K562 (cell line): ENCODE data around the gene ANXA7. TPM values are rescaled to one million over a fixed set of nuclear protein-coding genes. Genes with fewer than 3 reads are reported as not detected.
A peak's percentile ranks its signal among the peaks of the same experiment; 100 is the strongest.

Source experiments
- ARHGAP35 ChIP-seq: fragments of 450-650 bp; IDR thresholded peaks from 2 replicates; pipeline ENCODE4 v1.6.1; 2018; ENCODE audit not compliant: partially characterized antibody
- ARID1B ChIP-seq: fragments of 450-650 bp; IDR thresholded peaks from 2 replicates; pipeline ENCODE4 v1.6.1; 2016; ENCODE audit warnings: antibody characterized with exemption, mild to moderate bottlenecking, inconsistent platforms
- ARID3A ChIP-seq: IDR thresholded peaks from 2 replicates; pipeline ENCODE4 v1.6.1; 2012; ENCODE audit warnings: low read depth, low read length, improper control_type of control experiment, borderline replicate concordance
- BACH1 ChIP-seq: fragments of 200-800 bp; sonication (Bioruptor generic); IDR thresholded peaks from 2 replicates; pipeline ENCODE4 v1.6.1; 2016; ENCODE audit warnings: missing genetic modification characterization, missing compliant biosample characterization
- BCOR ChIP-seq: fragments of 450-650 bp; IDR thresholded peaks from 2 replicates; pipeline ENCODE4 v1.6.1; 2016
- BRF1 ChIP-seq: IDR thresholded peaks from 3 replicates; pipeline ENCODE4 v1.6.1; 2011; ENCODE audit warnings: borderline replicate concordance, mild to moderate bottlenecking; ENCODE audit not compliant: insufficient read length; ENCODE audit errors: extremely low read depth
- CAMTA2 ChIP-seq: fragments of 250-450 bp; sonication (Bioruptor Pico); conservative IDR thresholded peaks from 2 replicates; pipeline ENCODE4 v1.5.1; 2022
- CREM ChIP-seq: IDR thresholded peaks from 2 replicates; pipeline ENCODE4 v1.6.1; 2014; ENCODE audit warnings: antibody characterized with exemption, low read depth
- HOMEZ ChIP-seq: fragments of 250-450 bp; sonication (Bioruptor Pico); IDR thresholded peaks from 2 replicates; pipeline ENCODE4 v1.4.0; 2020; ENCODE audit warnings: mild to moderate bottlenecking, moderate library complexity
- MEF2D ChIP-seq: conservative IDR thresholded peaks from 2 replicates; pipeline ENCODE4 v1.6.1; 2016; ENCODE audit warnings: low read depth, missing genetic modification characterization, missing compliant biosample characterization
- RBBP5 ChIP-seq: fragments of 200-600 bp; sonication (generic); IDR thresholded peaks from 2 replicates; pipeline ENCODE4 v1.6.1; 2012; ENCODE audit warnings: borderline replicate concordance, mild to moderate bottlenecking, low read length, control low read depth, inconsistent platforms; ENCODE audit not compliant: insufficient read depth, poor library complexity, severe bottlenecking
- RBM34 ChIP-seq: fragments of 200-400 bp; formaldehyde crosslinking; IDR thresholded peaks from 2 replicates; pipeline ENCODE4 v1.6.1; 2018; ENCODE audit warnings: low read length, borderline replicate concordance; ENCODE audit not compliant: insufficient read depth
- RFX5 ChIP-seq: IDR thresholded peaks from 2 replicates; pipeline ENCODE4 v1.6.1; 2011; ENCODE audit warnings: low read depth, mild to moderate bottlenecking, improper control_type of control experiment, low read length
- SMC3 ChIP-seq: conservative IDR thresholded peaks from 2 replicates; pipeline ENCODE4 v1.6.1; 2011; ENCODE audit warnings: low read depth, low read length, improper control_type of control experiment; ENCODE audit not compliant: insufficient read depth
- SRF ChIP-seq, 2 experiments: fragments of 250-450, 450-650 bp in 1 of 2; sonication (Bioruptor Pico) in 1 of 2; sonication (generic) in 1 of 2; formaldehyde crosslinking; IDR thresholded peaks; 2 replicates each; pipeline versions ENCODE4 v1.5.0 to v1.5.1; 2020 to 2022; ENCODE audit warnings: mild to moderate bottlenecking in 1 of 2, missing genetic modification reagents in 1 of 2
- TAF1 ChIP-seq: IDR thresholded peaks from 2 replicates; pipeline ENCODE4 v1.6.1; 2011; ENCODE audit warnings: mild to moderate bottlenecking, low read length, moderate library complexity; ENCODE audit not compliant: insufficient read depth, control insufficient read depth, severe bottlenecking; ENCODE audit errors: extremely low read depth
- TCF7L2 ChIP-seq: fragments of 150-350 bp; IDR thresholded peaks from 2 replicates; pipeline ENCODE4 v1.6.1; 2016; ENCODE audit warnings: low read depth, mild to moderate bottlenecking, low read length, moderate library complexity
- polyA plus RNA-seq, 8 experiments: library from polyadenylated mRNA; depleted of rRNA in 4 of 8; stranded (reverse) in 5 of 8; unstranded in 3 of 8; fragments of >200 nt; fragmentation: Nextera tagmentation in 2 of 8; fragmentation: Illumina TruSeq in 1 of 8; extraction: Ambion mirVana in 2 of 8; extraction: Trizol in 1 of 8; gene quantifications; 2 replicates each; pipeline versions ENCODE4 v1.2.1 to v1.2.3, GENCODE V29; 2011 to 2014; ENCODE audit warnings: inconsistent platforms in 1 of 8, missing spikeins in 1 of 8
- total RNA-seq, 7 experiments: library from RNA; depleted of rRNA in 6 of 7; stranded (reverse); fragments of >200 nt in 6 of 7; fragmentation: Illumina TruSeq in 2 of 7; extraction: Trizol in 2 of 7; gene quantifications; 2 replicates each; pipeline versions ENCODE4 v1.2.1 to v1.2.3, GENCODE V29; 2011 to 2021; ENCODE audit warnings: low replicate concordance in 1 of 7
- TF ChIP-seq, protein P1 (sequence below): fragments of 250-450 bp; sonication (Bioruptor Pico); IDR thresholded peaks from 2 replicates; pipeline ENCODE4 v1.8.0; 2021; ENCODE audit warnings: moderate library complexity, mild to moderate bottlenecking, inconsistent platforms
- TF ChIP-seq, protein P2 (sequence below): fragments of 450-650 bp; formaldehyde crosslinking; IDR thresholded peaks from 2 replicates; pipeline ENCODE4 v1.4.0; 2020; ENCODE audit warnings: mild to moderate bottlenecking, moderate library complexity
- TF ChIP-seq, protein P3 (sequence below): fragments of 250-450 bp; sonication (Bioruptor Pico); IDR thresholded peaks from 2 replicates; pipeline ENCODE4 v1.4.0; 2020
- TF ChIP-seq, protein P4 (sequence below): fragments of 250-450 bp; sonication (Bioruptor Pico); IDR thresholded peaks from 2 replicates; pipeline ENCODE4 v1.8.0; 2022; ENCODE audit warnings: moderate library complexity, mild to moderate bottlenecking, inconsistent platforms

ANXA7 gene
- total and polyA plus RNA-seq, 9 of the 15 experiments (the other 6 are each of a cell fraction or from before 2014, with no cell fraction given) = 81.6 to 157 (median 122) TPM

- TF ChIP-seq ARHGAP35 (peak; percentile 24), HOMEZ (CRISPR knock-in tag) (no peak), BRF1 (no peak), BACH1 (tag) (no peak; the same call in 1 of the 2 replicates), CAMTA2 (no peak), MEF2D (tag) (peak; percentile 70; the same call in 1 of the 2 replicates), ARID1B (peak; percentile 100), TCF7L2 (no peak; the same call in 1 of the 2 replicates), ARID3A (peak; percentile 85; the same call in 1 of the 2 replicates), SMC3 (no peak), RBBP5 (peak; percentile 29), RFX5 (no peak), RBM34 (no peak), CREM (peak; percentile 82), TAF1 (peak; percentile 32), BCOR (peak; percentile 86), SRF (CRISPR knock-in tag; IDR thresholded peaks at IDR 0.05) (no peak; a peak in 1 of 4 replicates)
- TF ChIP-seq, protein P1, sequence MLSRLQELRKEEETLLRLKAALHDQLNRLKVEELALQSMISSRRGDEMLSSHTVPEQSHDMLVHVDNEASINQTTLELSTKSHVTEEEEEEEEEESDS (CRISPR knock-in tag) = no peak
- TF ChIP-seq, protein P2, sequence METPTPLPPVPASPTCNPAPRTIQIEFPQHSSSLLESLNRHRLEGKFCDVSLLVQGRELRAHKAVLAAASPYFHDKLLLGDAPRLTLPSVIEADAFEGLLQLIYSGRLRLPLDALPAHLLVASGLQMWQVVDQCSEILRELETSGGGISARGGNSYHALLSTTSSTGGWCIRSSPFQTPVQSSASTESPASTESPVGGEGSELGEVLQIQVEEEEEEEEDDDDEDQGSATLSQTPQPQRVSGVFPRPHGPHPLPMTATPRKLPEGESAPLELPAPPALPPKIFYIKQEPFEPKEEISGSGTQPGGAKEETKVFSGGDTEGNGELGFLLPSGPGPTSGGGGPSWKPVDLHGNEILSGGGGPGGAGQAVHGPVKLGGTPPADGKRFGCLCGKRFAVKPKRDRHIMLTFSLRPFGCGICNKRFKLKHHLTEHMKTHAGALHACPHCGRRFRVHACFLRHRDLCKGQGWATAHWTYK (CRISPR knock-in tag) = no peak
- TF ChIP-seq, protein P3, sequence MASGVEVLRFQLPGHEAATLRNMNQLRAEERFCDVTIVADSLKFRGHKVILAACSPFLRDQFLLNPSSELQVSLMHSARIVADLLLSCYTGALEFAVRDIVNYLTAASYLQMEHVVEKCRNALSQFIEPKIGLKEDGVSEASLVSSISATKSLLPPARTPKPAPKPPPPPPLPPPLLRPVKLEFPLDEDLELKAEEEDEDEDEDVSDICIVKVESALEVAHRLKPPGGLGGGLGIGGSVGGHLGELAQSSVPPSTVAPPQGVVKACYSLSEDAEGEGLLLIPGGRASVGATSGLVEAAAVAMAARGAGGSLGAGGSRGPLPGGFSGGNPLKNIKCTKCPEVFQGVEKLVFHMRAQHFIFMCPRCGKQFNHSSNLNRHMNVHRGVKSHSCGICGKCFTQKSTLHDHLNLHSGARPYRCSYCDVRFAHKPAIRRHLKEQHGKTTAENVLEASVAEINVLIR (CRISPR knock-in tag) = peak; percentile 52; the same call in 1 of the 2 replicates
- TF ChIP-seq, protein P4, sequence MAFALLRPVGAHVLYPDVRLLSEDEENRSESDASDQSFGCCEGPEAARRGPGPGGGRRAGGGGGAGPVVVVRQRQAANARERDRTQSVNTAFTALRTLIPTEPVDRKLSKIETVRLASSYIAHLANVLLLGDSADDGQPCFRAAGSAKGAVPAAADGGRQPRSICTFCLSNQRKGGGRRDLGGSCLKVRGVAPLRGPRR (CRISPR knock-in tag) = no peak
These were observed 42.5 kb upstream of the ANXA7 start (continued) for GRCh38 chr10:73456187-73456890.
